Thymus (tissue), 11 donors: Measurements from ENCODE around the gene GRN. TPM values are rescaled to one million over a fixed set of nuclear protein-coding genes. Genes with fewer than 3 reads are reported as not detected.

Experiments
- DNase-seq, 9 donors: peaks; one replicate each; pipeline ENCODE4 v3.0.0-alpha.2; 2013; ENCODE audit warnings: low spot score in 9 of 9, low read depth in 6 of 9, missing footprints in 1 of 9
- H3K27ac ChIP-seq, 2 donors: one replicate each; pipeline ENCODE4 v1.5.1; 2013; ENCODE audit warnings: control low read depth in 1 of 2, low read depth in 1 of 2, low read length in 1 of 2, mild to moderate bottlenecking in 1 of 2, moderate library complexity in 1 of 2
- H3K27me3 ChIP-seq, 2 donors: one replicate each; pipeline ENCODE4 v1.5.1; 2013; ENCODE audit warnings: low read length in 1 of 2; ENCODE audit not compliant: control insufficient read depth in 2 of 2, insufficient read depth in 1 of 2
- H3K36me3 ChIP-seq, 2 donors: one replicate each; pipeline ENCODE4 v1.5.1; 2013; ENCODE audit warnings: low read length in 1 of 2, mild to moderate bottlenecking in 1 of 2, moderate library complexity in 1 of 2; ENCODE audit not compliant: control insufficient read depth in 2 of 2, insufficient read depth in 2 of 2
- H3K4me1 ChIP-seq, 2 donors: one replicate each; pipeline ENCODE4 v1.5.1; 2013; ENCODE audit warnings: low read length in 2 of 2; ENCODE audit not compliant: control insufficient read depth in 2 of 2, insufficient read depth in 2 of 2
- H3K4me3 ChIP-seq, 2 donors: one replicate each; pipeline ENCODE4 v1.5.1; 2013; ENCODE audit warnings: low read length in 2 of 2, control low read depth in 1 of 2, mild to moderate bottlenecking in 1 of 2
- H3K9me3 ChIP-seq, 2 donors: one replicate each; pipeline ENCODE4 v1.5.1; 2013; ENCODE audit warnings: low read length in 1 of 2, mild to moderate bottlenecking in 1 of 2; ENCODE audit not compliant: control insufficient read depth in 2 of 2, insufficient read depth in 1 of 2
- WGBS: extraction: QIAGEN DNeasy Blood & Tissue Kit; methylation state at CpG from one replicate; pipeline ENCODE4 v1.1.7; 2013; 5-methylcytosine and 5-hydroxymethylcytosine counted together
- polyA plus RNA-seq: library from polyadenylated mRNA; stranded (reverse); fragments of 200-250 nt; gene quantifications from one replicate; pipeline ENCODE4 v1.2.3, GENCODE V29; 2013
- total RNA-seq: library from RNA; stranded (reverse); fragments of 120-200 nt; gene quantifications from one replicate; pipeline ENCODE4 v1.2.4, GENCODE V29; 2013
- donor health status: healthy.

The GRN gene
- total and polyA plus RNA-seq, 2 donors = 74.8 to 93.0 TPM

DNA sequence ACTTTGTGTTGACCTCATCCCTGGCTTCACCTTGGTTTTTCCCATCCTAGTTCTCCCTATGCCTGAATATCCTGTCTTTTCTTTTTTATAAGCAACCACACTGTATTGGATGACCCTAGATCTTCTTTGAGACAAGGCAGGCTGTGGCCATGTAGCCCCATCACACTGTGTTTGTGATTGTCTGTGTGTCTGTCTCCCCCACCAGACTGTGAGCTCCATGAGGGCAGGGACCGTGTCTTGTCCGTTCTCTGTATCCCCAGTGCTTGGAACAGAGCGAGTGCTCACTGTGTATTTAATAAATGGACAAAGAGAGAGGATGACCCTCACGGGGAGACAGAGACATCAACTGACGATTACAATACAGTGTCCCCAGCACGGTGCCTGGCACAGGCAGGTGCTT is 27.6 kb upstream of the GRN start:
- peaks cover 0 to 4% of the 10 kb centered on the region in 2 donors for H3K4me1 ChIP-seq
- H3K36me3 ChIP-seq = peaks cover 13 to 32% of the 10 kb centered on the region in 2 donors
- no peak for DNase-seq
- H3K27ac ChIP-seq = no peak overlapping the region
- 96% methylated on average over 6 of the region's 6 CpGs for WGBS
- H3K4me3 ChIP-seq = no peak overlapping the region
- peaks cover 0 to 9% of the 10 kb centered on the region in 2 donors for H3K9me3 ChIP-seq
- peaks cover 22 to 60% of the 10 kb centered on the region in 2 donors for H3K27me3 ChIP-seq

DNA sequence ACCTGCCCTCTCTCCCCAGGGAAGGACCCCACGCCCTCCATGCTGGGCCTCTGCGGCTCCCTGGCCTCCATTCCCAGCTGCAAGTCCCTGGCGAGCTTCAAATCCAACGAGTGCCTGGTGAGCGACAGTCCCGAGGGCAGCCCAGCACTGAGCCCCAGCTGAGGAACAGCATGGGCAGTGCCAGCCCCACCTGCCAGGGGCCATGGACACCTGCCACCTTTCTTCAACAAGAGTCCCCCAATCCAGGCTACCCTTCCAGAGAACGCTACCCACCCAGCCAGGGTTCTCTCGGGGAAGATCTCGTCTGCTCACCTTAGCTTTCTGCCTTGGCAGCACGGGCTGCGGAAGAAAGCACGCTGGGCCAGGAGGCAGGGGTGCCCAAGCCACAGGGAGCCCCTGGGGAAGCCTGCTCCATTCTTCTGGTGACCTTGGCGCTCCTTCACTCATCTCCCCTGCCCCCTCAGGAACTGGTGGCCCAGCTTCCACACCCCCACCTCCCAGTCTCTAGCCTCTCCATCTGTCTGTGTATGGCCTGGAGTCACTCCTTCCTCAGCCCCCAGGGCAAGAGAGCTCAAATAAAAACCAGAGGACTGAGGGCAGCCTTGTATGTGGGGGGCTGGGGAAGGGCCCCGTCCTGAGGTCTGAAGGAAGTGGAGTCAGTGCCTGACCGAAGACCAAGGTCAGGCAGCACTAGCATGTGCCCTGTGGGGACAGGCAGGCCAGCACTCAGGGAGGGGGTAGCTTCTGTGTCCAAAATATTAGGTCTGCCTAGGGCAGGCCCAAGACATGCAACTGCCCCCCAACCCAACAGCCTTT is 26.8 kb upstream of the GRN start:
- Histone ChIP-seq H3K4me1 (peaks cover 0 to 4% of the 10 kb centered on the region in 2 donors), H3K4me3 (no peak overlapping the region), H3K27me3 (peaks cover 22 to 53% of the 10 kb centered on the region in 2 donors), H3K36me3 (peaks cover 14 to 32% of the 10 kb centered on the region in 2 donors), H3K9me3 (peaks cover 0 to 9% of the 10 kb centered on the region in 2 donors), H3K27ac (no peak overlapping the region)
- no peak for DNase-seq
- 94% methylated on average over 15 of the region's 15 CpGs for WGBS

DNA sequence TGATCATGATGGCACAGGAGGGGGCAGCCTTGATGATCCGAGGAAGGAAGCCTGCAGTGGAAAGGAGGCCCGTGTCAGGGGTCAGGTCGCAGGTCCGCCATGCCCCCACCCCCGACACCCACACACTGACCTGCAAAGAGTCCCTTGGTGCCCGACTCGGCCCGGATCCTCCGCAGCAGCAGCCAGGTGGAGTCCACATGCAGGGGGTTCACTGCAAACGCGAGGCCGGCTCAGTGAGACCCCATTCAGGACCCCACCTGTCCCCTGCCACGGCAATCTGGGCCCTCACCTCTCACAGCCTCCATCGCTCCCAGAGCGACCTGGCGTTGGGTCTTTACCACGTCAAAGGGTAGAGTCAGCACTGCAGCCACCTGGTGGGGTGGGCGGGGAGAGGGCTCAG is 25.0 kb upstream of the GRN start:
- DNase-seq = no peak
- Histone ChIP-seq H3K4me1 (peaks cover 5 to 9% of the 10 kb centered on the region in 2 donors), H3K9me3 (peaks cover 0 to 9% of the 10 kb centered on the region in 2 donors), H3K4me3 (no peak overlapping the region), H3K27me3 (peaks cover 13 to 38% of the 10 kb centered on the region in 2 donors), H3K36me3 (peaks cover 14 to 32% of the 10 kb centered on the region in 2 donors), H3K27ac (no peak overlapping the region)
- WGBS = 93% methylated on average over 18 of the region's 18 CpGs

GRCh38 chr17:44321246-44322120 is 23.6 kb upstream of the GRN start:
- H3K27me3 ChIP-seq = peaks cover 15 to 38% of the 10 kb centered on the region in 2 donors
- peaks cover 5 to 19% of the 10 kb centered on the region in 2 donors for H3K4me1 ChIP-seq
- H3K4me3 ChIP-seq = no peak overlapping the region
- H3K9me3 ChIP-seq = peaks cover 0 to under 1% of the 10 kb centered on the region in 2 donors
- no peak overlapping the region for H3K27ac ChIP-seq
- 94% methylated on average over 21 of the region's 21 CpGs for WGBS
- no peak for DNase-seq
- peaks cover 14 to 32% of the 10 kb centered on the region in 2 donors for H3K36me3 ChIP-seq

- no peaks in the 10 kb centered on the region for H3K9me3 ChIP-seq
- H3K27me3 ChIP-seq = peaks cover 11 to 35% of the 10 kb centered on the region in 2 donors
- H3K27ac ChIP-seq = no peak overlapping the region
- peaks cover 14 to 32% of the 10 kb centered on the region in 2 donors for H3K36me3 ChIP-seq
- peaks cover 5 to 24% of the 10 kb centered on the region in 2 donors for H3K4me1 ChIP-seq
- WGBS = 97% methylated on average over 11 of the region's 11 CpGs
- H3K4me3 ChIP-seq = no peak overlapping the region
- DNase-seq = no peak
Measured at GRCh38 chr17:44322236-44322895, 22.7 kb upstream of the GRN start.

DNA sequence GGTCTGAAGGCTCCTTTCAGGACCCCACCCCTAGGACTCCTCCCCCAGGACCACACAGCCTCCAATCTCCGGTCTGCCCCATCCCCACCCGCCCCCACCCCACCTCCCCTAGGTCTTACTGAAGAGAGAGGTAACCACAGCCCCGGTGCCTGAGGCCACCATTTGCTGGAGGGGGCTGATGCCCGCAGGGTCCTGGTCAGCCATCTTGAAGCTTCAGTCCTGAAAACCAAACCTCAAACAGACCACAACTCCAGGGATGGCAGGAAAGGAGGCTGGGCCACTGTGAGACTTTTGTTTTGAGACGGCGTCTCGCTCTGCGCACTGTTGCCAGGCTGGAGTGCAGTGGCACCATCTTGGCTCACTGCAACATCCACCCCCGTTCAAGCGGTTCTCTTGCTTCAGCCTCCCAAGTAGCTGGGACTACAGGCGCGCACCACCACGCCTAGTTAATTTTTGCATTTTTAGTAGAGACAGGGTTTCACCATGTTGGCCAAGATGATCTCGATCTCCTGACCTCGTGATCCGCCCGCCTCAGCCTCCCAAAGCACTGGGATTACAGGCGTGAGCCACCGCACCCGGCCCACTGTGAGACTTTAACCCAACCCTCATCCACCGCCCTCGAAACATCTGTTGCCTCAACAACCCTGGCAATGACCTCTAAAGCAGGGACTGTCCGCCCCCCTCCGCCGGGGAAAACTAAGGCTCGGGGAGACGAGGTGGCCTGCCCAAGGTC is 21.6 kb upstream of the GRN start:
- Histone ChIP-seq H3K36me3 (peaks cover 14 to 32% of the 10 kb centered on the region in 2 donors), H3K27ac (no peak overlapping the region), H3K9me3 (no peaks in the 10 kb centered on the region), H3K4me1 (peaks cover 5 to 24% of the 10 kb centered on the region in 2 donors), H3K27me3 (peaks cover 8 to 28% of the 10 kb centered on the region in 2 donors), H3K4me3 (peak overlapping the region; percentile 67 to 89)
- no peak for DNase-seq
- 77% methylated on average over 27 of the region's 27 CpGs for WGBS

DNA sequence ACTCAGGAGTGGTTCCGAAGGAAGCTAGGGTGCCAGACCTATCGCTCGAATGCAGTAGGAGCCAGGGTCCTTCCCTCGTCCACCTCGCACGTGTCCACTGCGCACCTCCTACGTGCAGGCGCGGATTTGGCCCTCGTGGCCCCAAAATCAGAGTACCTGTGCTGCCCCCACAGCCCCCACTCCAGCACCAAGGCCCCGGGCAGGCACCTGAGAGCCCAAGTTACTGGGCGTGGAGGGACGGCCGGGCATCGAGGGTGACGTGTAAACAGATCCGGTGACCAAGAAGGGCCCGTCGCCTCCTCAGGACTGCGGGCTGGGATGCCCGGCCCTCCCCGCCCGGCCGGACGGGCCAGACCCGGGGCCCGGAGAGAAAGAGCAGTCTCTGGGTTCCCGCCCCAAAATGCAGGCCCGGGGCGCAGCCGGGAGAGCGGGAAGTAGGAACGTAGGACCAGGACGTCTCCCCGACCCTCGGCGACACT is 21.0 kb upstream of the GRN start:
- no peak for DNase-seq
- Histone ChIP-seq H3K27ac (no peak overlapping the region), H3K4me3 (peak overlapping the region; percentile 67 to 89), H3K27me3 (peaks cover 8 to 27% of the 10 kb centered on the region in 2 donors), H3K36me3 (peaks cover 14 to 32% of the 10 kb centered on the region in 2 donors), H3K4me1 (peaks cover 5 to 24% of the 10 kb centered on the region in 2 donors), H3K9me3 (no peaks in the 10 kb centered on the region)
- 5% methylated on average over 38 of the region's 38 CpGs for WGBS

DNA sequence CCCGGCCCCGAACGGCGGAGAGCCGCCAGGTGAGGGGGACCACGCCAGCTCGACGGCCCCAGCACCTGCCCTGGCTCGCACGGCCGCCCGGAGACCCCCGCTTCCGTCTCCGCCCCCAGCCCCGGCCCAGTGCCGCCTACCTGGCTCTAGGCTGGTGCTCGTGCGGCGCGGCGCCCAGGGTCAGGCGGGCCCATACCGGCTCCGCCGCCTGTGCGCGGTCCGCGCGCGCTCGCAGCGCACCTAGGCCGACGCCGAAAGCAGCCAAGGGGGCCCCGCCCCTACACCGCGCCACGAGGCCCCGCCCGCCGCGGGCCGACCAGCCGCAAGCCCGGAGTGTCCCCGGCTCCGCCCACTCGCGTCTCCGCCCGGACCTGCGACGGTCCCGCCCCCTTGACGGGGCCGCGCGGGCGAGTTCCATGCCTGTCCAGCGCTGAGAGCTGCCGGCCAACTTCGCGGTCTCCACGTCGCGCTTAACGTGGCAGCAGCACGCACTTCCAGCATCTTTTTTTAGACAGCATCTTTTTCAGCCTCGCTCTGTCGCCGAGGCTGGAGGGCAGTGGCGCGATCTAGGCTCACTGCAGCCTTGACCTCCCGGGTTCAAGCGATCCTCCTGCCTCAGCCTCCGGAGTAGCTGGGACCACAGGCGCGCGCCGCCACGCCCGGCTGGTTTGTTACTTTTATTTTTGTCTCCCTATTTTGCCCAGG is 20.4 kb upstream of the GRN start, which contains the start of gene SLC25A39:
Gene SLC25A39 (minus strand): TSS at position 253 of the 705 bp plus-strand sequence. CDS start 1,261 bp downstream, outside the sequence.
- peak; percentile 73 to 95 (median 89) for DNase-seq
- peak within 1 kb of the TSS; percentile 71 to 89 for H3K27ac ChIP-seq
- peak within 1 kb of the TSS; percentile 67 to 89 for H3K4me3 ChIP-seq
- no peaks in the 10 kb centered on the region for H3K9me3 ChIP-seq
- peaks cover 5 to 24% of the 10 kb centered on the region in 2 donors for H3K4me1 ChIP-seq
- whole genome bisulfite sequencing = under 1% methylated on average over 85 of the region's 85 CpGs
- peaks cover 14 to 26% of the 10 kb centered on the region in 2 donors for H3K36me3 ChIP-seq
- peaks cover 8 to 27% of the 10 kb centered on the region in 2 donors for H3K27me3 ChIP-seq
